ENCODE results near the gene P4HB. TPM values are rescaled to one million over a fixed set of nuclear protein-coding genes. Genes with fewer than 3 reads are reported as not detected.

Gene P4HB
- 1,000 to 10,000 TPM in 5 of 6 experiments, 100 to 1,000 TPM in 1; 856 to 5,039 (median 1,455) TPM for total RNA-seq
- long read RNA-seq, transcript P4HB-210 (5 exons, 765 nt): minor isoform, 5 of 559 reads
- long read RNA-seq, transcript P4HB-201 (11 exons, 2,603 nt): major isoform, 511 of 559 reads
- long read RNA-seq, partial matches to known transcripts: 7 of 559 reads
- long read RNA-seq, other reads (novel, unspliced or antisense): 31 of 559 reads

DNA sequence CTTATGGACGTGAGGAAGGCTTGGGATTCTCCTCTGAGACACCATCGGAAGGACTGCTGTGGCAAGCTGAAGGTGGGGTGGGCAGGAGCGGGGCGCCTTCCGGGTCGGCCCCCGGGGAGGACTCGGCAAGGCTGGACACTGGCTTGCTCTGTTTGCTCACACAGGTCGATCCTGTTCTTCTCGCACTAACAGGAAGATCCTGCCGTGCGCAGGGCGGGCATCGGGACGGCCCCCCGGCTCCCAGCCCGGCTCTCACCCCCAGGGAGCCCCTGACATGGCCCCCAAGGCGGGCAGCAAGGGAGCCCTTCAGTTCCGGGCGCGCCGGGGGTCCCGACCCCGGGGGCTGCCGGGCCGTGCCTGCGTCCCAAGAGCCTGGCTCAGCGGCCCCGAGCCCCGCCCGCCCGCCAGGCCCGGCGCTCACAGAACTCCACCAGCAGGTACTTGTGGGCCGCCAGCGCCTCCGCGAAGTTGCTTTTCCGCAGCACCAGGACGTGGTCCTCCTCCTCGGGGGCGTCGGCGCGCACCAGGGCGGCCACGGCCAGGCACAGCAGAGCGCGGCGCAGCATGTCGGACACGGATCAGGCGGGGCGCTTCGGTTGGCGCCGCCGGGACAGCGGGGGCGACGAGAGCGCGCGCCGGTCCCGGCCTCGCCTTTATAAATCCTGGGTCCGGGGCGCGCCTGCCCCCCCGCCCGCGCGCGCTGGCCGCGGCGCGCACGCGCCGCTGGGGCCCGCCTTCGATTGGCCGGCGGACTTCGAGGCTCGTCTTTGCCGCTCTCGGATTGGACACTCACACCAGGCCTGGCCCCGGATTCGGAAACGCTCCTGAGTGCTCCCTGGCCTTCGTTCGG lies at the start of gene P4HB:
Gene P4HB, minus strand, starts transcription at position 630 of the 850 bp plus-strand sequence. Its CDS starts 64 bp downstream, at position 566.
- peak within 1 kb of the TSS; percentile 92 to 96 (median 96) for H3K27ac ChIP-seq
- WGBS (ENCODE audit: insufficient coverage, low coverage, low lambda C conversion rate, missing lambda C conversion rate): 0% methylated on average over 3 of the region's 95 CpGs

DNA sequence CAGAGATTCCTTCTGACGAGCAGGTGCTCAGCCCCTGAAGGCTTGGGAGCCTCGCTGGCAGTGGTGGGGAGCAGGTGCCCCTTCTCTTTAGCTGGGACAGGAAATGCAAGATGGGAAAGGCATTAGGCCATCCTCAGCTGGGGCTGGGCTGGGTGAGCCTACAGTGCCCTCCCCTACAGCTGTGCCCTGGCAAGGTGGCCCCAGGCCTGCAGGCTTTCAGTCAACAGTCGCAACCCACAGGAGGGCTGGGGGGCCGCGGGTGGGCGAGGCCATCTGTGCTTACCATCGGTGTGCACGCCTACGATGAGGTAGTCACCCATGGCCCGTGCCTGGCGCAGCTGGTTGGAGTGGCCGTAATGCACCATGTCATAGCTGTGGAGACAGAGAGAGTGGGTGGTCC lies 48.9 kb upstream of the P4HB start:
- Histone ChIP-seq H3K4me1 (peaks cover 0 to 31% (median 6%) of the 10 kb centered on the region in 4 donors), H3K27ac (no peak overlapping the region), H3K27me3 (no peaks in the 10 kb centered on the region), H3K9me3 (no peaks in the 10 kb centered on the region), H3K4me3 (no peak overlapping the region), H3K36me3 (peaks cover 0 to 72% (median 27%) of the 10 kb centered on the region in 4 donors)
- intact Hi-C loops (cut with DNase I): no loop called here
- WGBS (ENCODE audit: insufficient coverage, low coverage, low lambda C conversion rate, missing lambda C conversion rate): 88% methylated on average over 5 of the region's 12 CpGs
- DNase-seq (no peak), ATAC-seq (no peak)
- TF ChIP-seq POLR2A (IDR thresholded peaks at IDR 0.05): no peak
- TF ChIP-seq, protein P1, sequence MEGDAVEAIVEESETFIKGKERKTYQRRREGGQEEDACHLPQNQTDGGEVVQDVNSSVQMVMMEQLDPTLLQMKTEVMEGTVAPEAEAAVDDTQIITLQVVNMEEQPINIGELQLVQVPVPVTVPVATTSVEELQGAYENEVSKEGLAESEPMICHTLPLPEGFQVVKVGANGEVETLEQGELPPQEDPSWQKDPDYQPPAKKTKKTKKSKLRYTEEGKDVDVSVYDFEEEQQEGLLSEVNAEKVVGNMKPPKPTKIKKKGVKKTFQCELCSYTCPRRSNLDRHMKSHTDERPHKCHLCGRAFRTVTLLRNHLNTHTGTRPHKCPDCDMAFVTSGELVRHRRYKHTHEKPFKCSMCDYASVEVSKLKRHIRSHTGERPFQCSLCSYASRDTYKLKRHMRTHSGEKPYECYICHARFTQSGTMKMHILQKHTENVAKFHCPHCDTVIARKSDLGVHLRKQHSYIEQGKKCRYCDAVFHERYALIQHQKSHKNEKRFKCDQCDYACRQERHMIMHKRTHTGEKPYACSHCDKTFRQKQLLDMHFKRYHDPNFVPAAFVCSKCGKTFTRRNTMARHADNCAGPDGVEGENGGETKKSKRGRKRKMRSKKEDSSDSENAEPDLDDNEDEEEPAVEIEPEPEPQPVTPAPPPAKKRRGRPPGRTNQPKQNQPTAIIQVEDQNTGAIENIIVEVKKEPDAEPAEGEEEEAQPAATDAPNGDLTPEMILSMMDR (IDR thresholded peaks at IDR 0.05): no peak

More for the DNA sequence above, at the start of gene P4HB:
- ATAC-seq: no peak
- DNase-seq: peak in 1 of 3 donors; percentile 56
- intact Hi-C loops (cut with DNase I): no loop called here
- Histone ChIP-seq H3K9me3 (no peaks in the 10 kb centered on the region), H3K27me3 (no peaks in the 10 kb centered on the region), H3K4me3 (peak within 1 kb of the TSS; percentile 98 to 99 (median 98)), H3K36me3 (peaks cover 0 to 36% (median 17%) of the 10 kb centered on the region in 4 donors), H3K4me1 (peaks cover 0 to 61% (median 31%) of the 10 kb centered on the region in 4 donors)
- TF ChIP-seq, protein P1 (IDR thresholded peaks at IDR 0.05): no peak
- TF ChIP-seq POLR2A (IDR thresholded peaks at IDR 0.05): peak; percentile 94

DNA sequence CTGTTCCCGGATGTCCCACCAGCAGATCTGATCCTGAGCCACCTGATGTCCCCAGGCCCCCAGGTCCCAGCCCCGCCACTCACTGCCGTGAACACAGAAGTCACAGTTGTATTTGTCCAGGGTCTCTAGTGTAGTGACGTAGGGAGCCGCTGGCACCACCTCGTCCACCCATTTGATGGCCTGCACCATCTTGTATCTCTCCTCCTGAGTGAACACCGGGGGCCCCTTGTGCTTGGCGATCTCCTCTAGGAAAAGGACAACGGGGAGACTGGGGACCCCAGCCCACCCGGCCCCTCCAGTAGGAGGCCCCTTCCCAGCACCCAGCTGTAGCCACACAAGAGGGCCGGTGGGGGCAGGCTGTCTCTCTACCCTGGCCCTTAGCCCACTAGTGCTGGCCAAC lies 48.5 kb upstream of the P4HB start:
- peaks cover 0 to 31% (median 6%) of the 10 kb centered on the region in 4 donors for H3K4me1 ChIP-seq
- no peaks in the 10 kb centered on the region for H3K9me3 ChIP-seq
- H3K36me3 ChIP-seq: peaks cover 0 to 70% (median 25%) of the 10 kb centered on the region in 4 donors
- WGBS (ENCODE audit: insufficient coverage, low coverage, low lambda C conversion rate, missing lambda C conversion rate): no CpG with 5 or more reads among the region's 11 CpGs
- DNase-seq: no peak
- TF ChIP-seq, protein P1 (IDR thresholded peaks at IDR 0.05): no peak
- TF ChIP-seq POLR2A (IDR thresholded peaks at IDR 0.05): no peak
- H3K27ac ChIP-seq: no peak overlapping the region
- no peaks in the 10 kb centered on the region for H3K27me3 ChIP-seq
- H3K4me3 ChIP-seq: no peak overlapping the region
- ATAC-seq: no peak
- intact Hi-C loops (cut with DNase I): no loop called here

DNA sequence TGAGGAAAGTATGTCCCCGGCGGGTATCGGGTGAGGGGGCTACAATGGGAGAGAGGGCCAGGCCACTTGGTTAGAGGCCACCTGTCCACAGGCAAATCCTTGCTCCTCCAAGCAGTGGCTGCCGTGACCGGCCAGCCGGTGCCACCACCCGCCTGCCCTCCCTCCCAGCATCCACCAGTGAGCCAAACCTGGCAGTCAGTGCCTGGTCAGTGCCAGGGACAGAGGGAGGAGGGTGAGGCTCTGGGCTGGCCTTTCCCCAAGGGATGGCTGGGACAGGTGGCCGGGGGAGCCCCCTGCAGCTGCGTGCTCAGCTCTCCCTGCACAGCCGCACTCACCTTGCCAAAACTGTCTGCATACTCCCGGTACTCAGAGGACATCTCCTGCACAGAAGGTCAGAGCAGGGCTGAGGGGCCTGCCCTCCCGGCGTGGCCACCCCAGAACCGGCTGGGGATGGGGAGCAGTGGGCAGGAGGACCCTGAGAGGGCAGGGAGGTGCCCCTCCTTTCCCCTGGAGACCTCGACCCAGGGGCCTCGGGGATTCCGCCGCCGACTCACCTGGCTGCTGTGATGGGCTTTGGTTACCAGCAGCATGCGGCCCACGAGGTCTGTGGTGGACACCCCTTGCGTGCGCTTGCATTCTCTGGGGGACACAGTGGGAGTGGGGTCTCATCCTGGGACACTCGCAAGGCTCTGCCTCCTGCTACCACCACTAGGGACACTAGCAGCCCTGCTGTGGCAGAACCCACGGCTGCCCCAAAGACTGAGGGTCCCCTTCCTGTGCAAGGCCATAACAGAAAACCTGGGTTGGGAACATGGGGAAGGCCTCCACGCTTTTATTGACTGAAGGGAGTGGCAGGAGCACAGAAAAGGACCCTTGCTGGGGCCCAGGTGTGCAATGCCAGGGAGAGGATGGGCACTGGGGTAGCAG lies 47.1 kb upstream of the P4HB start:
- DNase-seq: peak in 1 of 3 donors; percentile 56
- Histone ChIP-seq H3K36me3 (peaks cover 0 to 61% (median 21%) of the 10 kb centered on the region in 4 donors), H3K4me3 (no peak overlapping the region), H3K9me3 (no peaks in the 10 kb centered on the region), H3K4me1 (peaks cover 0 to 39% (median 9%) of the 10 kb centered on the region in 4 donors), H3K27me3 (no peaks in the 10 kb centered on the region), H3K27ac (no peak overlapping the region)
- intact Hi-C loops (cut with DNase I): no loop called here
- no peak for TF ChIP-seq POLR2A (IDR thresholded peaks at IDR 0.05)
- TF ChIP-seq, protein P1 (IDR thresholded peaks at IDR 0.05): no peak
- no peak for ATAC-seq
- no CpG with 5 or more reads among the region's 26 CpGs for WGBS (ENCODE audit: insufficient coverage, low coverage, low lambda C conversion rate, missing lambda C conversion rate)
